Caco-2 (cell line): ENCODE data around the gene ABCC1. TPM values are rescaled to one million over a fixed set of nuclear protein-coding genes. Genes with fewer than 3 reads are reported as not detected.

Experiments used
- BruUV-seq: library from RNA; stranded (reverse); fragments of 400-500 nt; replicated peaks from 2 replicates; lab custom pipeline; 2021; lab: Mats Ljungman, UMichigan
- CTCF ChIA-PET: fragments of 300-600 bp; sonication (Branson Sonifier 250); formaldehyde crosslinking; loops from one replicate; lab custom pipeline; 2022; ENCODE audit warnings: antibody characterized with exemption; lab: Charles Lee
- POLR2A ChIA-PET: fragments of 300-600 bp; sonication (Branson Sonifier 250); formaldehyde crosslinking; loops from one replicate; lab custom pipeline; 2022; ENCODE audit warnings: antibody characterized with exemption; lab: Charles Lee
- DNase-seq, 2 experiments: peaks; one replicate each; pipeline versions ENCODE4 v3.0.0 to v3.0.0-alpha.2; 2020 to 2022
- H3K27me3 ChIP-seq: replicated peaks from 2 replicates; pipeline ENCODE4 v1.6.0; 2011; ENCODE audit warnings: low read length; ENCODE audit not compliant: control insufficient read depth, insufficient read depth
- H3K36me3 ChIP-seq: 2 replicates; pipeline ENCODE4 v1.5.1; 2011; ENCODE audit warnings: low read length; ENCODE audit not compliant: control insufficient read depth, insufficient read depth
- H3K4me1 ChIP-seq: fragments of 250-450 bp; sonication (Bioruptor Pico); 2 replicates; pipeline ENCODE4 v1.5.1; 2020; ENCODE audit warnings: mild to moderate bottlenecking
- H3K4me3 ChIP-seq: 2 replicates; pipeline ENCODE4 v1.5.1; 2011; ENCODE audit warnings: low read depth, mild to moderate bottlenecking, control low read depth, low read length
- H3K9me3 ChIP-seq: fragments of 250-450 bp; sonication (Bioruptor Pico); 2 replicates; pipeline ENCODE4 v1.5.1; 2020; ENCODE audit warnings: mild to moderate bottlenecking, moderate library complexity
- H3K27ac Mint-ChIP-seq: one replicate; pipeline ENCODE4 v1.8.0; 2022; ENCODE audit warnings: mixed read lengths; ENCODE audit not compliant: unreplicated experiment
- H3K27me3 Mint-ChIP-seq: one replicate; pipeline ENCODE4 v1.8.0; 2022; ENCODE audit warnings: mixed read lengths; ENCODE audit not compliant: insufficient read depth, unreplicated experiment
- H3K36me3 Mint-ChIP-seq: one replicate; pipeline ENCODE4 v1.8.0; 2022; ENCODE audit warnings: mild to moderate bottlenecking, mixed read lengths; ENCODE audit not compliant: insufficient read depth, unreplicated experiment
- H3K4me1 Mint-ChIP-seq: one replicate; pipeline ENCODE4 v1.8.0; 2022; ENCODE audit warnings: low read depth, mixed read lengths; ENCODE audit not compliant: unreplicated experiment
- H3K4me3 Mint-ChIP-seq: one replicate; pipeline ENCODE4 v1.8.0; 2022; ENCODE audit warnings: mild to moderate bottlenecking, moderate library complexity, mixed read lengths; ENCODE audit not compliant: unreplicated experiment
- H3K9me3 Mint-ChIP-seq: one replicate; pipeline ENCODE4 v1.8.0; 2022; ENCODE audit warnings: mixed read lengths; ENCODE audit not compliant: unreplicated experiment
- intact Hi-C: fragments of 100-400 bp; cut with micrococcal nuclease; formaldehyde crosslinking; loops from one replicate; pipeline ENCODE4 v1.10.0; 2022; ENCODE audit not compliant: unreplicated experiment
- total RNA-seq: library from RNA; stranded (reverse); gene quantifications from 2 replicates; pipeline ENCODE4 v1.2.3, GENCODE V29; 2022
- TF ChIP-seq, protein P1 (sequence below), 2 experiments: fragments of 200-600 bp in 1 of 2; IDR thresholded peaks; 1 replicate in 1 of 2; 2 replicates in 1 of 2; pipeline versions ENCODE4 v1.5.1 to v1.8.0; 2011 to 2022; ENCODE audit warnings: antibody characterized with exemption in 1 of 2, control low read depth in 1 of 2, inconsistent platforms in 1 of 2, low read depth in 1 of 2, low read length in 1 of 2, mild to moderate bottlenecking in 1 of 2, moderate library complexity in 1 of 2; ENCODE audit not compliant: insufficient read depth in 1 of 2, severe bottlenecking in 1 of 2, unreplicated experiment in 1 of 2

ABCC1 gene
- total RNA-seq, 1 experiment from 2014 or later = 22.3 TPM

- BruUV-seq = no TSS peak
- H3K36me3 Mint-ChIP-seq = peaks cover 22% of the 10 kb centered on the region
- DNase-seq = no peak
- Histone ChIP-seq H3K9me3 (no peaks in the 10 kb centered on the region), H3K27me3 (no peaks in the 10 kb centered on the region), H3K36me3 (peaks cover 2% of the 10 kb centered on the region; the same call in 1 of the 2 replicates), H3K4me1 (no peaks in the 10 kb centered on the region), H3K4me3 (no peak overlapping the region)
- POLR2A ChIA-PET = no interaction called here
- intact Hi-C loops = no loop called here
- no peaks in the 10 kb centered on the region for H3K27me3 Mint-ChIP-seq
- H3K9me3 Mint-ChIP-seq = no peaks in the 10 kb centered on the region
- H3K27ac Mint-ChIP-seq = no peak overlapping the region
- no peaks in the 10 kb centered on the region for H3K4me1 Mint-ChIP-seq
- CTCF ChIA-PET = interaction anchor here (0.7 kb wide), 1 partner anchor 42 kb away, joined by 6 read pairs; no protein-coding TSS in a partner anchor
- TF ChIP-seq, protein P1, sequence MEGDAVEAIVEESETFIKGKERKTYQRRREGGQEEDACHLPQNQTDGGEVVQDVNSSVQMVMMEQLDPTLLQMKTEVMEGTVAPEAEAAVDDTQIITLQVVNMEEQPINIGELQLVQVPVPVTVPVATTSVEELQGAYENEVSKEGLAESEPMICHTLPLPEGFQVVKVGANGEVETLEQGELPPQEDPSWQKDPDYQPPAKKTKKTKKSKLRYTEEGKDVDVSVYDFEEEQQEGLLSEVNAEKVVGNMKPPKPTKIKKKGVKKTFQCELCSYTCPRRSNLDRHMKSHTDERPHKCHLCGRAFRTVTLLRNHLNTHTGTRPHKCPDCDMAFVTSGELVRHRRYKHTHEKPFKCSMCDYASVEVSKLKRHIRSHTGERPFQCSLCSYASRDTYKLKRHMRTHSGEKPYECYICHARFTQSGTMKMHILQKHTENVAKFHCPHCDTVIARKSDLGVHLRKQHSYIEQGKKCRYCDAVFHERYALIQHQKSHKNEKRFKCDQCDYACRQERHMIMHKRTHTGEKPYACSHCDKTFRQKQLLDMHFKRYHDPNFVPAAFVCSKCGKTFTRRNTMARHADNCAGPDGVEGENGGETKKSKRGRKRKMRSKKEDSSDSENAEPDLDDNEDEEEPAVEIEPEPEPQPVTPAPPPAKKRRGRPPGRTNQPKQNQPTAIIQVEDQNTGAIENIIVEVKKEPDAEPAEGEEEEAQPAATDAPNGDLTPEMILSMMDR (IDR thresholded peaks at IDR 0.05; ENCODE audit: insufficient read depth in 1 of 2, low read depth in 1 of 2, low read length in 1 of 2, severe bottlenecking in 1 of 2, unreplicated experiment in 1 of 2) = no peak
- H3K4me3 Mint-ChIP-seq = no peak overlapping the region
These were observed 199.3 kb downstream of the ABCC1 start for GRCh38 chr16:16148755-16149154.

- TF ChIP-seq, protein P1 (IDR thresholded peaks at IDR 0.05; ENCODE audit: insufficient read depth in 1 of 2, low read depth in 1 of 2, low read length in 1 of 2, severe bottlenecking in 1 of 2, unreplicated experiment in 1 of 2) = no peak
- no peak overlapping the region for H3K4me3 Mint-ChIP-seq
These were observed 200.3 kb downstream of the ABCC1 start for GRCh38 chr16:16149710-16150116.

GRCh38 chr16:16150117-16150877 is 200.9 kb downstream of the ABCC1 start:
- Histone ChIP-seq H3K4me1 (no peaks in the 10 kb centered on the region), H3K9me3 (no peaks in the 10 kb centered on the region), H3K27me3 (no peaks in the 10 kb centered on the region), H3K4me3 (no peak overlapping the region), H3K36me3 (peaks cover 2% of the 10 kb centered on the region; the same call in 1 of the 2 replicates)
- H3K27me3 Mint-ChIP-seq = no peaks in the 10 kb centered on the region
- ChIA-PET CTCF (interaction anchor here (0.5 kb wide), 1 partner anchor 20 kb away, joined by 11 read pairs; no protein-coding TSS in a partner anchor), POLR2A (no interaction called here)
- DNase-seq = no peak
- no peaks in the 10 kb centered on the region for H3K4me1 Mint-ChIP-seq
- BruUV-seq = no TSS peak
- peaks cover 21% of the 10 kb centered on the region for H3K36me3 Mint-ChIP-seq
- intact Hi-C loops = no loop called here
- H3K27ac Mint-ChIP-seq = no peak overlapping the region
- H3K4me3 Mint-ChIP-seq = no peak overlapping the region
- no peaks in the 10 kb centered on the region for H3K9me3 Mint-ChIP-seq
- TF ChIP-seq, protein P1 (IDR thresholded peaks at IDR 0.05; ENCODE audit: insufficient read depth in 1 of 2, low read depth in 1 of 2, low read length in 1 of 2, severe bottlenecking in 1 of 2, unreplicated experiment in 1 of 2) = no peak

More at GRCh38 chr16:16149710-16150116, 200.3 kb downstream of the ABCC1 start:
- intact Hi-C loops = no loop called here
- Histone ChIP-seq H3K27me3 (no peaks in the 10 kb centered on the region), H3K36me3 (peaks cover 2% of the 10 kb centered on the region; the same call in 1 of the 2 replicates), H3K9me3 (no peaks in the 10 kb centered on the region), H3K4me3 (no peak overlapping the region), H3K4me1 (no peaks in the 10 kb centered on the region)
- BruUV-seq = no TSS peak
- Mint-ChIP-seq H3K27ac (no peak overlapping the region), H3K36me3 (peaks cover 22% of the 10 kb centered on the region), H3K9me3 (no peaks in the 10 kb centered on the region), H3K27me3 (no peaks in the 10 kb centered on the region), H3K4me1 (no peaks in the 10 kb centered on the region)
- no peak for DNase-seq
- ChIA-PET CTCF (interaction anchor here (0.5 kb wide), 1 partner anchor 21 kb away, joined by 11 read pairs; no protein-coding TSS in a partner anchor), POLR2A (no interaction called here)
